CD4-positive, alpha-beta T cell treated with Interleukin-2 at 100 ng/mL for 4 hours (primary cell): Measurements from ENCODE around the gene SPRR1B.
"Not testable (repeated sequence)": the region's sequence is repeated elsewhere in the genome, so short reads cannot be mapped to it uniquely, and the experiment has no call there.

Experiments used
- DNase-seq: peaks from one replicate; pipeline ENCODE4 v3.0.0-alpha.2; 2020; ENCODE audit warnings: low spot score

SPRR1B gene

GRCh38 chr1:153040950-153041631 lies 10.1 kb downstream of the SPRR1B start, which contains the start of gene SPRR2D:
Gene SPRR2D, minus strand, starts transcription at chr1:153041120. Its CDS starts 774 bp downstream, at chr1:153040346.
- no peak for DNase-seq

GRCh38 chr1:153049211-153049610 lies 18.2 kb downstream of the SPRR1B start:
- DNase-seq, result no peak

GRCh38 chr1:153056111-153056510 lies 25.1 kb downstream of the SPRR1B start:
- not testable (repeated sequence) for DNase-seq

GRCh38 chr1:153057375-153057774 lies 26.4 kb downstream of the SPRR1B start, which contains the start of gene SPRR2A:
Gene SPRR2A, minus strand, starts transcription at chr1:153057512. Its CDS starts 777 bp downstream, at chr1:153056735.
- DNase-seq, result no peak

GRCh38 chr1:153058154-153058553 lies 27.2 kb downstream of the SPRR1B start:
- DNase-seq, result no peak

GRCh38 chr1:153058826-153059784 lies 28.1 kb downstream of the SPRR1B start:
- DNase-seq, result no peak

- DNase-seq, result no peak
Observed at GRCh38 chr1:153070243-153070642, 39.2 kb downstream of the SPRR1B start.

GRCh38 chr1:153071511-153071910 lies 40.5 kb downstream of the SPRR1B start, which contains the start of gene SPRR2B:
Gene SPRR2B, minus strand, starts transcription at chr1:153071611. Its CDS starts 772 bp downstream, at chr1:153070839.
- no peak for DNase-seq

GRCh38 chr1:153072806-153073726 lies 42.1 kb downstream of the SPRR1B start:
- no peak for DNase-seq

- DNase-seq, result no peak
Observed at GRCh38 chr1:153081736-153082135, 50.7 kb downstream of the SPRR1B start.
